HepG2 (cell line): Measurements from ENCODE around the gene COG4. TPM values are rescaled to one million over a fixed set of nuclear protein-coding genes. Genes with fewer than 3 reads are reported as not detected.

ENCODE experiments used
- ATAC-seq: fragments of 200-7000 bp; cut with Tn5 transposase; 3 replicates; pipeline ENCODE4 v1.9.1; 2020; ENCODE audit warnings: mild to moderate bottlenecking, moderate library complexity
- BruUV-seq: library from RNA; stranded (reverse); fragments of 400-500 nt; replicated peaks from 2 replicates; lab custom pipeline; 2021; lab: Mats Ljungman, UMichigan
- CTCF ChIA-PET: fragments of 300-600 bp; formaldehyde crosslinking; extraction: SDS; loops from one replicate; lab custom pipeline; 2021; ENCODE audit warnings: low total read pairs, inconsistent platforms, low intra/inter-chr PET ratio; lab: Yijun Ruan, JAX
- POLR2A ChIA-PET: fragments of 350-600 bp; sonication (Branson Sonifier 250); formaldehyde crosslinking; loops from one replicate; lab custom pipeline; 2020; ENCODE audit warnings: antibody characterized with exemption, inconsistent platforms; lab: Yijun Ruan, JAX
- DNase-seq: peaks from one replicate; pipeline ENCODE4 v3.0.0-alpha.2; 2015; ENCODE audit warnings: low spot score
- FAIRE-seq: peaks from 3 replicates; lab custom pipeline; 2011; peaks lifted over from hg19 to GRCh38; lab: Jason Lieb, UNC
- H2AFZ ChIP-seq: one replicate; pipeline ENCODE4 v1.6.1; 2011; ENCODE audit warnings: low read length, inconsistent platforms
- H3K27ac ChIP-seq: fragments of 300-600 bp; 3 replicates; pipeline ENCODE4 v1.8.0; 2011; ENCODE audit warnings: mixed run types, mild to moderate bottlenecking, mixed read lengths, low read length, inconsistent platforms; ENCODE audit not compliant: insufficient read depth; ENCODE audit errors: extremely low read length
- H3K27me3 ChIP-seq, 2 experiments: fragments of 200-600 bp in 1 of 2; 2 replicates in 1 of 2; 3 replicates in 1 of 2; pipeline versions ENCODE4 v1.6.0 to v1.8.0; 2011; ENCODE audit warnings: low read length in 2 of 2, mild to moderate bottlenecking in 2 of 2, moderate library complexity in 2 of 2, inconsistent platforms in 1 of 2; ENCODE audit not compliant: insufficient read depth in 2 of 2, control insufficient read depth in 1 of 2
- H3K36me3 ChIP-seq, 2 experiments: fragments of 200-600 bp in 1 of 2; replicated peaks in 1 of 2; 2 replicates in 1 of 2; 3 replicates in 1 of 2; pipeline versions ENCODE4 v1.5.1 to v1.8.0; 2011; ENCODE audit warnings: low read length in 2 of 2, inconsistent platforms in 1 of 2; ENCODE audit not compliant: insufficient read depth in 2 of 2, control insufficient read depth in 1 of 2
- H3K4me1 ChIP-seq: 2 replicates; pipeline ENCODE4 v1.5.1; 2012; ENCODE audit warnings: low read length, inconsistent platforms; ENCODE audit not compliant: insufficient read depth
- H3K4me2 ChIP-seq: 2 replicates; pipeline ENCODE4 v1.6.0; 2011; ENCODE audit warnings: low read depth, low read length, inconsistent platforms
- H3K4me3 ChIP-seq, 3 experiments: fragments of 200-600 bp in 1 of 3; sonication (generic), shearing (Covaris generic) in 1 of 3; replicated peaks in 1 of 3; 2 replicates each; pipeline ENCODE4 v1.5.1; 2011 to 2016; ENCODE audit warnings: low read length in 3 of 3, inconsistent platforms in 2 of 3, low read depth in 2 of 3, mild to moderate bottlenecking in 2 of 3, control low read depth in 1 of 3, mixed read lengths in 1 of 3; ENCODE audit not compliant: insufficient read depth in 1 of 3
- H3K79me2 ChIP-seq: one replicate; pipeline ENCODE4 v1.6.1; 2011; ENCODE audit warnings: low read length, inconsistent platforms; ENCODE audit not compliant: insufficient read depth
- H3K9ac ChIP-seq: 2 replicates; pipeline ENCODE4 v1.6.0; 2011; ENCODE audit warnings: mild to moderate bottlenecking, low read depth, low read length, inconsistent platforms; ENCODE audit not compliant: insufficient read depth
- H3K9me3 ChIP-seq: 2 replicates; pipeline ENCODE4 v1.5.1; 2012; ENCODE audit warnings: mild to moderate bottlenecking, low read length
- H4K20me1 ChIP-seq: 2 replicates; pipeline ENCODE4 v1.6.0; 2011; ENCODE audit warnings: inconsistent platforms, mild to moderate bottlenecking, low read length, moderate library complexity; ENCODE audit not compliant: insufficient read depth
- AGO2 ChIP-seq: fragments of 200-400 bp; formaldehyde crosslinking; optimal IDR thresholded peaks from 2 replicates; pipeline ENCODE3; 2017; ENCODE audit warnings: mild to moderate bottlenecking, low read depth, low read length, moderate library complexity
- STAG1 ChIP-seq: sonication (generic); formaldehyde crosslinking; IDR thresholded peaks from 2 replicates; pipeline ENCODE4 v1.4.0; 2020; ENCODE audit warnings: missing genetic modification reagents
- WGBS: methylation state at CpG from one replicate; pipeline ENCODE4 v1.1.6; 2017; ENCODE audit warnings: low lambda C conversion rate; 5-methylcytosine and 5-hydroxymethylcytosine counted together
- in situ Hi-C: cut with HindIII; loops from 2 replicates; pipeline ENCODE4 v1.10.0; 2017; ENCODE audit warnings: low pct_unique_long_range_greater_than_20kb; ENCODE audit not compliant: extremely low pct_ligation_motif_present
- intact Hi-C: fragments of 100-400 bp; cut with micrococcal nuclease; formaldehyde crosslinking; loops from one replicate; pipeline ENCODE4 v1.10.0; 2022; ENCODE audit not compliant: unreplicated experiment
- polyA plus RNA-seq, 8 experiments: library from polyadenylated mRNA; depleted of rRNA in 3 of 8; stranded (reverse) in 7 of 8; unstranded in 1 of 8; fragments of >200 nt; fragmentation: Illumina TruSeq in 4 of 8; extraction: Trizol in 4 of 8; gene quantifications; 2 replicates each; pipeline versions ENCODE4 v1.2.1 to v1.2.3, GENCODE V29; 2011 to 2016; ENCODE audit warnings: low read depth in 4 of 8, missing spikeins in 1 of 8, mixed read lengths in 1 of 8; ENCODE audit not compliant: insufficient read depth in 1 of 8
- total RNA-seq, 5 experiments: library from RNA; depleted of rRNA; stranded (reverse); fragments of >200 nt; fragmentation: Illumina TruSeq; extraction: Trizol; gene quantifications; 2 replicates each; pipeline ENCODE4 v1.2.3, GENCODE V29; 2016; ENCODE audit warnings: low read depth in 1 of 5
- TF ChIP-seq, protein P1 (sequence below): sonication (generic); formaldehyde crosslinking; IDR thresholded peaks from 2 replicates; pipeline ENCODE4 v1.5.0; 2020; ENCODE audit warnings: mild to moderate bottlenecking, missing genetic modification reagents, moderate library complexity
- TF ChIP-seq, protein P2 (sequence below): sonication (generic); formaldehyde crosslinking; IDR thresholded peaks from 2 replicates; pipeline ENCODE4 v1.9.0; 2022; ENCODE audit warnings: missing genetic modification reagents, mild to moderate bottlenecking, borderline replicate concordance

Gene COG4
- total and polyA plus RNA-seq, 2 of the 13 experiments (the other 11 are each of a cell fraction or from before 2014, with no cell fraction given): 51.1 to 73.8 TPM

DNA sequence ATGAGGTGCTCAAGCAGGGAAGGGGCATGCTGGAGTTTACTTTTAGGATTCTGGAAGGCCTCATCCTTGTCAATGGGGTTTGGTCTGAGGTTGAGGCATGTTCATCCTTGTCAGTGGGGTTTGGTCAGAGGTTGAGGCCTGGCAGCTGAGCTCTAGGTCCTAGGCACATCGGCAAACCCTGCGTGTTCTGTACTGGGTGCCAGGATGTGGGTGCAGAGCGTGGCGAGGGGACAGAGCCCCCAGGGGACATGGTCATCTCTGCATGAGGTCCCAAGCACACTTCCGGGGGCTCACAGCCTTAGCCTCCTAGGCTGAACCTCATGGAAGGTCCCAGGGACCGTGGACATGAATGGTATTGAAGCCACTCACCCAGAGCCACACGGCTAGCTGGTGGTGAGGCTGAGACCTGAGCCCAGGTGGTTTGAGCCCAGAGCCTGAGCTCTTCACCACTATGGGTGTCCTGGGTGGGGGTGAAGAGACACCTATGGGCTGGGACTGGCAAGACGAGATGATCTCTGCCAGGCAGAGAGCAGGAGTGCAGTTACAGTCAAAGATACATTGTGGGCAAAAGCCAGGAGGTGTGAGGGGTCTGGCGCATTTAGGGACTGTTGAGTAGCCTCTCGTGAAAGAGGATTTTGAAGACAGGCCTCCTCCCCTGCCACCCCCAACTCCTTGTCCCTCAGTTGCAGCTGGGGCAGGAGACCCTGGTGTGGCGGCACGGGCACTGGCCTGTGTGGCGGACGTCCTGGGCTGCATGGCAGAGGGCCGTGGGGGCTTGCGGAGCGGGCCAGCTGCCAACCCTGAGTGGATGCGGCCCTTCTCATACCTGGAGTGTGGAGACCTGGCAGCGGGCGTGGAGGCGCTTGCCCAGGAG is 49.7 kb downstream of the COG4 start:
- TF ChIP-seq, protein P1, sequence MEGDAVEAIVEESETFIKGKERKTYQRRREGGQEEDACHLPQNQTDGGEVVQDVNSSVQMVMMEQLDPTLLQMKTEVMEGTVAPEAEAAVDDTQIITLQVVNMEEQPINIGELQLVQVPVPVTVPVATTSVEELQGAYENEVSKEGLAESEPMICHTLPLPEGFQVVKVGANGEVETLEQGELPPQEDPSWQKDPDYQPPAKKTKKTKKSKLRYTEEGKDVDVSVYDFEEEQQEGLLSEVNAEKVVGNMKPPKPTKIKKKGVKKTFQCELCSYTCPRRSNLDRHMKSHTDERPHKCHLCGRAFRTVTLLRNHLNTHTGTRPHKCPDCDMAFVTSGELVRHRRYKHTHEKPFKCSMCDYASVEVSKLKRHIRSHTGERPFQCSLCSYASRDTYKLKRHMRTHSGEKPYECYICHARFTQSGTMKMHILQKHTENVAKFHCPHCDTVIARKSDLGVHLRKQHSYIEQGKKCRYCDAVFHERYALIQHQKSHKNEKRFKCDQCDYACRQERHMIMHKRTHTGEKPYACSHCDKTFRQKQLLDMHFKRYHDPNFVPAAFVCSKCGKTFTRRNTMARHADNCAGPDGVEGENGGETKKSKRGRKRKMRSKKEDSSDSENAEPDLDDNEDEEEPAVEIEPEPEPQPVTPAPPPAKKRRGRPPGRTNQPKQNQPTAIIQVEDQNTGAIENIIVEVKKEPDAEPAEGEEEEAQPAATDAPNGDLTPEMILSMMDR: peak; percentile 49
- TF ChIP-seq STAG1 (CRISPR knock-in tag): peak; percentile 51
- TF ChIP-seq AGO2: peak; percentile 5
- TF ChIP-seq, protein P2, sequence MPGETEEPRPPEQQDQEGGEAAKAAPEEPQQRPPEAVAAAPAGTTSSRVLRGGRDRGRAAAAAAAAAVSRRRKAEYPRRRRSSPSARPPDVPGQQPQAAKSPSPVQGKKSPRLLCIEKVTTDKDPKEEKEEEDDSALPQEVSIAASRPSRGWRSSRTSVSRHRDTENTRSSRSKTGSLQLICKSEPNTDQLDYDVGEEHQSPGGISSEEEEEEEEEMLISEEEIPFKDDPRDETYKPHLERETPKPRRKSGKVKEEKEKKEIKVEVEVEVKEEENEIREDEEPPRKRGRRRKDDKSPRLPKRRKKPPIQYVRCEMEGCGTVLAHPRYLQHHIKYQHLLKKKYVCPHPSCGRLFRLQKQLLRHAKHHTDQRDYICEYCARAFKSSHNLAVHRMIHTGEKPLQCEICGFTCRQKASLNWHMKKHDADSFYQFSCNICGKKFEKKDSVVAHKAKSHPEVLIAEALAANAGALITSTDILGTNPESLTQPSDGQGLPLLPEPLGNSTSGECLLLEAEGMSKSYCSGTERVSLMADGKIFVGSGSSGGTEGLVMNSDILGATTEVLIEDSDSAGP: no peak
- no peak for FAIRE-seq
- DNase-seq: no peak
- ChIA-PET POLR2A (interaction anchor here (1.1 kb wide), 1 partner anchor 49 kb away, joined by 3 read pairs; the partner anchor contains the start of gene COG4), CTCF (no interaction called here)
- Histone ChIP-seq H4K20me1 (no peaks in the 10 kb centered on the region), H3K79me2 (no peaks in the 10 kb centered on the region), H3K4me3 (no peak overlapping the region), H3K4me2 (no peak overlapping the region), H3K9ac (no peak overlapping the region), H3K27me3 (no peaks in the 10 kb centered on the region), H3K4me1 (peaks cover 5% of the 10 kb centered on the region; the same call in 1 of the 2 replicates), H2AFZ (no peak overlapping the region), H3K36me3 (peaks cover 3 to 6% of the 10 kb centered on the region in 2 experiments; a peak in 4 of 5 replicates), H3K27ac (no peak overlapping the region), H3K9me3 (no peaks in the 10 kb centered on the region)
- in situ Hi-C loops: no loop called here
- no TSS peak for BruUV-seq
- WGBS: 90% methylated on average over 11 of the region's 21 CpGs
- ATAC-seq: 0 out of 3 replicates have a peak, but pooled peaks have one; percentile 2
- intact Hi-C loops: no loop called here
